GM19351 (cell line): ENCODE results near the gene ZNF782.
"Not testable (repeated sequence)": the region's sequence is repeated elsewhere in the genome, so short reads cannot be mapped to it uniquely, and the experiment has no call there.

Experiments
- ATAC-seq: cut with Tn5 transposase; IDR thresholded peaks from one replicate; pipeline ENCODE4 v1.9.1; 2021; ENCODE audit warnings: mild to moderate bottlenecking, moderate library complexity; ENCODE audit not compliant: unreplicated experiment

ZNF782 gene

DNA sequence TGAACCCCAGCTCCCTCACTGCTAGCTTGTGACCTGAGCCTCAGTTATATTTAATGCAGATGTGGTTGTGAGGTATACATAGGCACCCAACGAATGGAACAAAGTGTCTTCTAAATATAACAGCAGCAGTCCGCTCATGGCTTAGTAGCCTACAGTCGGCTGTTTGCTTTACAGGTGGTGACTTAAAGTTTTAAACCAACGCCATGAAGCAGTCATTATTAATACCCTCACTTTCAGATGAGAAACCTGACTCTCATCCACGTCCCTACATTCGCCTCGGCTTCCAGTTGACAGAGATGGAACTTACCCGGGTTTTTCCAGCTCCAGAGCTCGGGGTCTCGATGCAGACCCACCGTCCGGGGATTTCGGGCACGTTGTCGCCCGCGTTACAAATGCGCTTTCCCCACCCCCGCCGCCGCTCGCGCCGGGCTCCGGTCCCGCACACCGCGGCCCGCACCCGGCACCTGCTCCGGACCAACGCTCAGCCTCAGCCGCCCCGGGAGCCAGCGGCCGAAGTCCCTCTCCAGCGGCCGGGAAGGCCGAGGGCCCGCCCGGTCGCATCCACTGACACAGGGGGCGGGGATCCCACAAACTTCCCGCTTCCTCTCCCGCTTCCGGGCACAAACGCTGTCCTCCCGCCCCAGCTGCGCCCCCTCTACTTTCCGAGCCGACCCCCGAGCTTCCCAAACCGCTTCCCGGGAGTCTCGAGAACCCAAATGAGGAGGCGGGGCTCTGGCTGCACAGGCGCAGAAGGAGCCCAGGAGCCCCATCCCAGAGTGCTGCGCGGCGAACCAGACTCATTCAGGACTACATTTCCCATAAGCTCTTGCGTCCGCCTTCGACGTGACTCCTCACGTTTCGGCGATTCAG lies at the start of gene ZNF782:
ZNF782 (minus strand) TSS at position 734 of the 870 bp plus-strand sequence. CDS start 2,553 bp downstream, outside the sequence.
- peak; percentile 87 for ATAC-seq

DNA sequence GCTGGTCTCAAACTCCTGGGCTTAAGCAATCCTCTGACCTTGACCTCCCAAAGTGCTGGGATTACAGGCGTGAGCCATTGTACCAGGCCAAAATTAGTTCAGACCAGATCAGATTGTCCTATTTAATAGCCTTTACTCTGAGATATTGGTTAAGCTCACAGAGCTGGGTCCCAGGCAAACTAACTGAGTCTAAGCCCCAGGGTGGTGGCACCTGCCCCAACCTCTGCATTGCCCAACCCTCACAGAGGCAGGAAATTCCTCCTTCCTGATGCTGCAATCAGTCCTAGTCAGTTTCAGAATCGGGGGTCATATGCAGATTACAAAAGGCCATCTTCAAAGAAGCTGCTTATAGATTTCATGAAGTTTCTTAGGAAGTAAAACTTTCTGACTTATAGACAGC lies 45.7 kb upstream of the ZNF782 start:
- ATAC-seq, result not testable (repeated sequence)

GRCh38 chr9:96892131-96892530 lies 37.8 kb upstream of the ZNF782 start:
- ATAC-seq, result no peak

DNA sequence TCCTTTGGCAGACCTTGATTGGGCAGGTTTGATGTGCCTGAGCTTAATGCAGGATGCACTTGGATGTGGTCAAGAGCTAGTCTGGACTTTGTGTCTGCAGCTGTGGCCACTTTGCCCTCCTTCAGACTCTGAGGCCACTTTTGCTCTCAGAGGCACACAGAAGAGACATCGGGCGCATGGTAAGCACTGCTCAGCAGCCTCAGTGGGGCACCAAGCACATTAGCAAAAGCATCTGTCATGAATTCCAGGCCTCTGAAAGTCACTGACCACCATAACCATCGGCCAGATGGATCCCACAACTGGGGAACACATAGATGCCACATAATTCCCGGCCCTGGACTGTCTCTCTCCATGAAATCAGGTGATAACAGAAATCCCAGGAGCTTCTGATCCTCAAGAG lies 34.3 kb upstream of the ZNF782 start:
- no peak for ATAC-seq

DNA sequence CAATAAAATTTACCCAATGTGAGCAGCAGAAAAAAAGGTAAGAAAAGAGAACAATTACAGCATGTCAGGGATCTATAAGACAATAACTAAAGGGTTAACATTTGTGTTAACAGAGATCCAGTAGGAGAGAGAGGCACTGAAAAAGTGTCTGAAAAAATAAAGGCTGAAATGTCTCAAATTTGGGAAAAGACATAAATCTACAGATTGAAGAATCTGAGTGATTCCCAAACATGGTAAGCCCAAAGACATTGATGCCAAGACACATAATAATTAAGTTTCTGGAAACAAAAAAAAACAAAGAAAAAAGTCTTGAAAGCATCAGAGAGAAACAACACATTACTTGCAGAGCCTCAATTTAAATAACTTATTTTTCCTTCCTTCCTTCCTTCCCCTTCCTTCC lies 31.1 kb upstream of the ZNF782 start:
- no peak for ATAC-seq

DNA sequence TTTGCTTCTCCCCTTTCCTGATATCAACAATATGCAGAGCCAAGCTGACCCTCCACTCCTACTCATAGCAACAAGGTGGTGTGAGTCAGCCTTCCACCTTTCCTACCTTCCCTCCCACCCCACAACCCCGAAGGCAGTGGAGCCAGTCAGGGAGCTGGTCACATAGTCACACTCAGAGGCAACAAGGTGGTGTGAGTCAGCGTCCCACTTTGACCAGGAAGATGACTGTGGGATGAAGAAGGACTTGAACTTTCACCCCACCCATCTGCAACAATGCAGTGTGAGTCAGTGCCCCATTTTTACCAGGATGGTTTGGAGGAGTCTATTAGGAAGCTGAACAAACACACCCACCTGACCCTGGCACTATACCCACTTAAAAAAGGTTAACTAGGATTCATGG lies 30.1 kb upstream of the ZNF782 start:
- ATAC-seq, result no peak

- no peak for ATAC-seq
Observed at GRCh38 chr9:96883922-96884321, 29.6 kb upstream of the ZNF782 start.

- no peak for ATAC-seq
Observed at GRCh38 chr9:96877269-96877668, 23.0 kb upstream of the ZNF782 start.

DNA sequence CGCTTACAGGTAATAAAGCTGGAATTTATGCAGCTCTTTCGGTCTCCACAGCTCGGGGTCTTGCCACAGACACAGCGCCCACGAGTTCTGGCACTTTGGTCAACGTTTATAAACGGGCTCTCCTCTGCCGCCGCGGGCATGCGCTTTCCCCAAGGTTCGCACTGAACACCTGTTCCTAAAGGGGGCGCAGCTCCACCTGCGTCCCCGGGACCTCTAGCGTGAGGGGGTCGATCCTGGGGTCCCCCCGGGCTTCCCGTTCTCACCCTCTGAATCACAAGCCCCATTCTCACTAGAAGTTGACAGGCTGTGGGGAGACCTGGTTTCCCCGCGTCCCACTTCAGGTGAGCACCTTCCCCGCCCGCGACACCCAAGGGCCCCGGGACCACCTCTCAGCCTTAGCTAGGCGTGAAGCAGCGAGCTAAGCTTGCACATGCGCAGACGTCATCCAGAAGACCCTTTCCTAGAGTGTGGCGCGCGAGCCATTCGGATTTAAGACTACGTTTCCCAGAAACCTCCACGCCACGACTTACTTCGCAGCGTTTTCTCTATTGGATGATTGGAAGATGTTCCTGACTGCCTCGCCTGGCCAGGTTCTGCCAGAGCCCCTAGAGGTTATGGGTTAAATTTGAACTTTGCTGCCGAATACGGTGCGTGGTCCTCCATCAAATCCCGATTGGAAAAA lies 21.3 kb upstream of the ZNF782 start:
- ATAC-seq, result peak; percentile 10

DNA sequence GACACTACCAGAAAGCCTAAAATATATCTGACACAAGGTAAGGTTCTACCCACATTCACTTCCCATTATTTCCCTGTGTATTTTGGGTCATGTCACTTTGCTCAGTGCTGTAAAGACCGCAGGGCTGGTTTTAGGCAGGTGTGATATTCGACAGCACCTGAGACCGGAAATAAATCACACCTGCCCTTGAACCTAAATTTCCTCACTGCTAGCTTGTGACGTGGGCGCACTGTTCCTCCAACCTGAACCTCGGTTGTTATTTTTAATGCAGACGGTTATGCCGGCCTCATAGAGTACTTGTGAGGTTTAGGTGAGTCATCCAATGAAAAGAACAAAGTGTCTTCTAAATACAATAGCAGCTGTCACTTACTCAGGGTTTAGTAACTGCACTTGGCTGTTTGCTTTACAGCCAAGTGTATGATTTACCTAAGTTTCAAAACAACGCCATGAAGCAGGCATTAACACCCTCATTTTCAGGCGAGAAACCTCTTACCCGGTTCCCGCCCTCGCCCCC lies 20.7 kb upstream of the ZNF782 start:
- ATAC-seq, result peak; percentile 77

GRCh38 chr9:96874201-96874785 lies 20.0 kb upstream of the ZNF782 start:
- peak; percentile 27 for ATAC-seq

- no peak for ATAC-seq
Observed at GRCh38 chr9:96871176-96871575, 16.9 kb upstream of the ZNF782 start.

- ATAC-seq, result no peak
Observed at GRCh38 chr9:96868709-96869108, 14.4 kb upstream of the ZNF782 start.

DNA sequence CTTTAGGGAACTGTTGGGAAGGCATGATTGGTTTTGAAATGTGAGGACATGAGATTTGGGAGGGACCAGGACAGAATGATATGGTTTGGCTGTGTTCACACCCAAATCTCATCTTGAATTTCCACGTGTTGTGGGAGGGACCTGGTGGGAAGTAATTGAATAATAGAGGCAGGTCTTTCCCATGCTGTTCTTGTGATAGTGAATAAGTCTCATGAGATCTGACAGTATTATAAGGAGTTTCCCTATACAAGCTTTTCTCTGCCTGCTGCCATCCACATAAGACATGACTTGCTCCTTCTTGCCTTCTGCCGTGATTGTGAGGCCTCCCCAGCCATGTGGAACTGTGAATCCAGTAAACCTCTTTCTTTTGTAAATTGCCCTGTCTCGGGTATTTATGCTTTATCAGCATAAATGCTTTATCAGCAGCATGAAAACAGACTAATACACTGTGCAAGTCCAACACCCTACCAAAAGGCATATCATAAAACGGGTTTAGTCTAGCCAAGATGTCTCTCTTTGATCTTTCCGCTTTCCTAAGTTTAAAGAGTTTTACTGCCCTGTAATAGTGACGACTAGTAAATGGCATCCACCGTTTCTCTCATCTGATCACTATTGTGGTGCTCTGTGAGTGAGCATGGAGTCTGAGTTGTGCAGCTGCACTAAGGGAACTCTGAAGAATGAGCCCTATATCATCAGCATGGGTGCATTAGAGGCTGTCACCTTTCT lies 12.9 kb upstream of the ZNF782 start:
- no peak for ATAC-seq

- ATAC-seq, result not testable (repeated sequence)
Observed at GRCh38 chr9:96865240-96865639, 10.9 kb upstream of the ZNF782 start.

DNA sequence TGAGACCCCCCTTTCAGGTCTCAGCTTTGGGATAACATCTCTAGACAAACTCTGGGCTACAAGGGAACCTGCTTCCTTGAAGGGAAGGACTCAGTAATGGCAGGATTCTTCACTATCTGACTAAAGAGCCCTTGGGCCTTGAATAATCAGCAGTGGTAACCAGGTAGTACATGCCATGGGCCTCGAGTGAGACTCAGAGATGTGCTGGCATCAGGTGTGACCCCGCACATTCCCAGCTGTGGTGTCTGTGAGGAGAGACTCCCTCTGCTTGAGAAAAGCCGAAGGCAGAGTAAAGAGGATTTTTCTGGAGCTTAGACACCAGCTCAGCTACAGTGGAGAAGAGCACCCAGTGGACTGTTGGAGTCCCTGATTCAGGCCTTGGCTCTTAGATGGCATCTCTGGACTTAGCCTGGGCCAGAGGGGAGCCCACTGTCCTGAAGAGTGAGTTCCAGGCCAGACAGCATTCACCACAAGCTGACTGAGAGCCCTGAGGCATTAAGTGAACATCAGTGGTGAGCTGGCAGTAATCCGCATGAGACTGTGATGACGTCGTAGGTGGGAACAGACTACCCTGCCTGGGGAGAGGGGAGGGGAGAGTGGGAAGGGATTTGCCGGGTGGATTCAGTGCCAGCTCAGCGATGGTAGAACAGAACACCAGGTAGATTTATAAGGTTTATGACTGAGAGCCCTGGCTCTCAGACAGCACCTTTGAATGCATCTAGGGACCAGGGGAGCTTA lies 5.3 kb upstream of the ZNF782 start:
- no peak for ATAC-seq

DNA sequence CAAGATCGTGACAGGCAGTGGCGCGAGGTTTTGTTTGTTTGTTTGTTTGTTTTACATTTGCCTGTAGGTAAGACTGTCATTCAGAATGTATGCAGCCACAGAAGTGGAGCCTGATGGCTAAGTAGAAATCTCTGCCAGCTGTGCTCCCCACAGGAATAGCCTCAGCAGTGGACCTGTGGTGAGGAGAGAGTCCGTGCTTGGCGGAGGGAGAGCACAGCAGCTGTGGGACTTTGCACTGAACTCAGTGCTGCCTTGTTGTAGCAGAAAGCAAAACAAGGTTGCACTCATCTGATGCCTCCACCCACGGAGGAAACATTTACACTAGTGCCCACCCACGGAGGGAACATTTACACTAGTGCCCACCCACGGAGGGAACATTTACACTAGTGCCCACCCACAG lies 4.4 kb upstream of the ZNF782 start:
- ATAC-seq, result no peak

DNA sequence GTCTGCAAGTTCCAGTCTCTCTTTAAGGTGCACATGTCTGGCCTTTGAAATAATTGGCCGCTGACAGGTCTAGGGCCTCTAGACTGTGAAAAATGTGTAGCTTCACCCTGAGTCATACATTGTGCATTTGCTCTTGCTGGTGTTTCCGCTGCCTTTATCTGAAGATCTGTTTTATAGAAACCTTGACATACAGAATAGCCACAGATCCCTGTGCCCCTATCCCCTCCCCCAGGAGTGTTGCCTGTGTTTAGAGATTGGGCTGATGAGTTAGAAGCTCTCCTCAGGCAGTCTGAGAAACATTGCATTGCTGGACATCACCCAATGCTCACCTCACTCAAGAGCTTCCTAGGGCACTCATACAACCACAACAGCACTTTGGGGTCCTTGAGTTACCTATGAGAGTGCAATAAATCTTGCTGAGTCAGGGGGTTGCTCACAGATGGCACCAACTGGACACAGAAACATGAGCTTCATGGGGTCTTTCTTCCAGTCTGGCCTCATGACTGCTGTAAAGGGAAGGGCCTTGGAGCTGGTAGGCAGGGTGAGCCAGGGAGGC lies 3.8 kb upstream of the ZNF782 start:
- ATAC-seq, result no peak

- peak; percentile 59 for ATAC-seq
Observed at GRCh38 chr9:96856363-96857286, 2.3 kb upstream of the ZNF782 start.
